ENCODE measurements around the gene NRP2. TPM values are rescaled to one million over a fixed set of nuclear protein-coding genes. Genes with fewer than 3 reads are reported as not detected.

The NRP2 gene
- total RNA-seq, 2 experiments from 2014 or later = 0.35 to 2.6 TPM

DNA sequence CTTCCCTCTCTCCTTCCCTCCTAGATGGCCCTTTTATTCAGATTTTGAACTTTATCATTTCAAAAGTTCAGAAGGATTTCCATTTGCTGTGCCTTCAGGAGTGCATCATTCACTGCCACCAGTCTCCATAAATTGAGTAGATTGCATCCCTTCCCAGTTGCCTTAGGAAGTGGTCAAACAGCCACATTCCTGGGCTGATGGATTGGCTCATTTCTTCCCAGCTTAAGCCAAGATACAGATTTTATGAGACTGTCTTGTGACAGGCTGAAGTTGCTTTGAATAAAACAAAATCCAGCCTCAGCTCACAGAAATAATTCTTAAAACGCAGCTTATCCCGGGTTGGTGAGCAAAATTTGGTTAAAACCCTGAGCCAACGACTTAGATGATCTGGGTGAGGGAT is 9.8 kb downstream of the NRP2 start:
- Histone ChIP-seq H3K4me2 (ENCODE audit: low read length) (no peak overlapping the region), H4K20me1 (ENCODE audit: insufficient read depth, low read length) (no peaks in the 10 kb centered on the region), H3K4me3 (ENCODE audit: low read depth, low read length, poor library complexity, severe bottlenecking) (no peak overlapping the region), H3K9me3 (ENCODE audit: low read length) (no peaks in the 10 kb centered on the region), H3K79me2 (ENCODE audit: insufficient read depth, low read depth, low read length) (no peaks in the 10 kb centered on the region), H3K9me2 (ENCODE audit: insufficient read depth, low read length) (no peaks in the 10 kb centered on the region), H3K4me1 (ENCODE audit: insufficient read depth, low read length, poor library complexity, severe bottlenecking) (no peaks in the 10 kb centered on the region), H2AFZ (ENCODE audit: low read length) (no peak overlapping the region), H3K36me3 (ENCODE audit: insufficient read depth, low read length) (no peaks in the 10 kb centered on the region), H3K27ac (ENCODE audit: low read depth, low read length, poor library complexity, severe bottlenecking) (no peak overlapping the region)
- CTCF ChIA-PET (ENCODE audit: unreplicated experiment) = no interaction called here
- TF ChIP-seq EZH2phosphoT487 (IDR thresholded peaks at IDR 0.05; ENCODE audit: borderline replicate concordance, low read depth, low read length) (no peak), CTCF (conservative IDR thresholded peaks at IDR 0.05; ENCODE audit: low read length) (no peak)
- POLR2A ChIA-PET = interaction anchor here (0.5 to 1.2 kb wide), 2 partner anchors 14 to 318 kb away, joined by 4 to 5 read pairs; no protein-coding TSS in a partner anchor
- no TSS peak for BruUV-seq (replicated peaks)
- intact Hi-C loops (cut with micrococcal nuclease; ENCODE audit: unreplicated experiment) = no loop called here
- DNase-seq (ENCODE audit: low spot score) = no peak

- no peaks in the 10 kb centered on the region for H3K9me2 ChIP-seq (ENCODE audit: insufficient read depth, low read length)
- DNase-seq (ENCODE audit: low spot score) = no peak
- H3K27ac ChIP-seq (ENCODE audit: low read depth, low read length, poor library complexity, severe bottlenecking) = no peak overlapping the region
- no peaks in the 10 kb centered on the region for H4K20me1 ChIP-seq (ENCODE audit: insufficient read depth, low read length)
- ChIA-PET POLR2A (interaction anchor here (0.6 to 1.1 kb wide), 2 partner anchors 12 to 20 kb away, joined by 4 read pairs; no protein-coding TSS in a partner anchor), CTCF (ENCODE audit: unreplicated experiment) (no interaction called here)
- H3K4me3 ChIP-seq (ENCODE audit: low read depth, low read length, poor library complexity, severe bottlenecking) = no peak overlapping the region
- TF ChIP-seq EZH2phosphoT487 (IDR thresholded peaks at IDR 0.05; ENCODE audit: borderline replicate concordance, low read depth, low read length) (no peak), CTCF (conservative IDR thresholded peaks at IDR 0.05; ENCODE audit: low read length) (no peak)
- no peaks in the 10 kb centered on the region for H3K36me3 ChIP-seq (ENCODE audit: insufficient read depth, low read length)
- no peak overlapping the region for H3K4me2 ChIP-seq (ENCODE audit: low read length)
- BruUV-seq (replicated peaks) = no TSS peak
- no peaks in the 10 kb centered on the region for H3K79me2 ChIP-seq (ENCODE audit: insufficient read depth, low read depth, low read length)
- no peaks in the 10 kb centered on the region for H3K9me3 ChIP-seq (ENCODE audit: low read length)
- intact Hi-C loops (cut with micrococcal nuclease; ENCODE audit: unreplicated experiment) = no loop called here
- H2AFZ ChIP-seq (ENCODE audit: low read length) = no peak overlapping the region
- H3K4me1 ChIP-seq (ENCODE audit: insufficient read depth, low read length, poor library complexity, severe bottlenecking) = peaks cover under 1% of the 10 kb centered on the region
Measured at GRCh38 chr2:205694256-205694655, 12.0 kb downstream of the NRP2 start.

DNA sequence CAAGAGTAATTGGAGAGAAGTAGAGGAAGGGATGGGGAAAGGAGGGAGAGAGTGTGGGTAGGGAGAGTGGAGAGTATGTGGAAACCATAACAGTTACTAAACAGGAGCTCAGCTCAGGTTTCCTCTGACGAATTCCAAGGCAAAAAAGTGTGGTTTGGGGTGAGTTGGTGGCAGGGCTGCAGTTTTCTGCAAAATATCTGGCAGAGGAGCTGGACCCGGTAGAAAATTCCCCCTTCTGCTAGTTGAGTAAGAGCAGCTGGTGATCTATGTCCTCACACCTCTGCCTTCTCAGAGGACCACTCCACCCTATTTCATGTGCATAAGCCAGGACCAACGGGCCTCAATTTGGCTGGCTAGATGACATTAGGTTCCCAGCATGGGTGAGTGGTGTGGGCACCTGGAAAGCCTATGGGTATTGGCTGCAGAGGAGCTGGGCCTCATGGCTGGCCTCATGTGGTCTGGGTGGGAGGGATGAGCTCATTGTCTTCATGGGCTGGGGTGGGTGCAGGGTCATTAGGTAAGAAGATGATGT is 13.2 kb downstream of the NRP2 start:
- intact Hi-C loops (cut with micrococcal nuclease; ENCODE audit: unreplicated experiment) = no loop called here
- ChIA-PET CTCF (ENCODE audit: unreplicated experiment) (no interaction called here), POLR2A (interaction anchor here (1.1 kb wide), 1 partner anchor 11 kb away, joined by 5 read pairs; no protein-coding TSS in a partner anchor)
- H4K20me1 ChIP-seq (ENCODE audit: insufficient read depth, low read length) = no peaks in the 10 kb centered on the region
- H3K9me3 ChIP-seq (ENCODE audit: low read length) = no peaks in the 10 kb centered on the region
- peaks cover 13% of the 10 kb centered on the region for H3K4me1 ChIP-seq (ENCODE audit: insufficient read depth, low read length, poor library complexity, severe bottlenecking)
- no peak overlapping the region for H2AFZ ChIP-seq (ENCODE audit: low read length)
- no peaks in the 10 kb centered on the region for H3K79me2 ChIP-seq (ENCODE audit: insufficient read depth, low read depth, low read length)
- BruUV-seq (replicated peaks) = no TSS peak
- no peak overlapping the region for H3K4me2 ChIP-seq (ENCODE audit: low read length)
- H3K27ac ChIP-seq (ENCODE audit: low read depth, low read length, poor library complexity, severe bottlenecking) = no peak overlapping the region
- no peaks in the 10 kb centered on the region for H3K9me2 ChIP-seq (ENCODE audit: insufficient read depth, low read length)
- TF ChIP-seq CTCF (conservative IDR thresholded peaks at IDR 0.05; ENCODE audit: low read length) (no peak), EZH2phosphoT487 (IDR thresholded peaks at IDR 0.05; ENCODE audit: borderline replicate concordance, low read depth, low read length) (no peak)
- H3K36me3 ChIP-seq (ENCODE audit: insufficient read depth, low read length) = no peaks in the 10 kb centered on the region
- no peak overlapping the region for H3K4me3 ChIP-seq (ENCODE audit: low read depth, low read length, poor library complexity, severe bottlenecking)
- DNase-seq (ENCODE audit: low spot score) = no peak
